HFFc6 (cell line): Measurements from ENCODE around the gene SARNP. TPM values are rescaled to one million over a fixed set of nuclear protein-coding genes. Genes with fewer than 3 reads are reported as not detected.

ENCODE experiments used
- DNase-seq: peaks from one replicate; pipeline ENCODE4 v3.0.0-alpha.2; 2018
- H3K27ac Mint-ChIP-seq: 2 replicates; pipeline ENCODE4 v1.8.0; 2020; ENCODE audit warnings: mild to moderate bottlenecking, mixed read lengths
- H3K27me3 Mint-ChIP-seq: 2 replicates; pipeline ENCODE4 v1.8.0; 2021; ENCODE audit warnings: mild to moderate bottlenecking, moderate library complexity, mixed read lengths; ENCODE audit not compliant: insufficient read depth
- H3K36me3 Mint-ChIP-seq: 2 replicates; pipeline ENCODE4 v1.8.0; 2021; ENCODE audit warnings: low read depth, mixed read lengths
- H3K4me1 Mint-ChIP-seq: 2 replicates; pipeline ENCODE4 v1.8.0; 2020; ENCODE audit warnings: low read depth, mixed read lengths
- H3K4me3 Mint-ChIP-seq: 2 replicates; pipeline ENCODE4 v1.8.0; 2020; ENCODE audit warnings: mild to moderate bottlenecking, moderate library complexity, mixed read lengths
- H3K9me3 Mint-ChIP-seq: 2 replicates; pipeline ENCODE4 v1.8.0; 2020; ENCODE audit warnings: mild to moderate bottlenecking, mixed read lengths
- CTCF ChIP-seq: fragments of 200-600 bp; sonication (generic); IDR thresholded peaks from 2 replicates; pipeline ENCODE4 v1.5.0; 2021; ENCODE audit warnings: antibody characterized with exemption, mild to moderate bottlenecking
- total RNA-seq, 6 experiments: library from RNA; stranded (reverse); fragmentation: NEBNext Ultra II Directional; extraction: Animal tissue kit (Norgen Biotek cat#: 25700); gene quantifications; 2 replicates in 1 of 6; 3 replicates in 5 of 6; pipeline ENCODE4 v1.2.3, GENCODE V29; 2021

The SARNP gene
- total RNA-seq, 6 experiments from 2014 or later, result 68.9 to 85.5 (median 78.4) TPM

- no peaks in the 10 kb centered on the region for H3K36me3 Mint-ChIP-seq
- peak overlapping the region; percentile 61 for H3K27ac Mint-ChIP-seq
- no peak for DNase-seq
- TF ChIP-seq CTCF, result no peak
- H3K4me1 Mint-ChIP-seq, result peaks cover 57% of the 10 kb centered on the region
- no peaks in the 10 kb centered on the region; the same call in 1 of the 2 replicates for H3K27me3 Mint-ChIP-seq
- H3K4me3 Mint-ChIP-seq, result peak overlapping the region; percentile 86
- no peaks in the 10 kb centered on the region for H3K9me3 Mint-ChIP-seq
These were observed 75.4 kb downstream of the SARNP start for GRCh38 chr12:55741931-55742680.

GRCh38 chr12:55739025-55739378 lies 78.5 kb downstream of the SARNP start:
- peaks cover 41% of the 10 kb centered on the region for H3K4me1 Mint-ChIP-seq
- TF ChIP-seq CTCF, result no peak; the same call in none of the 2 replicates
- peak overlapping the region; percentile 90; the same call in 1 of the 2 replicates for H3K4me3 Mint-ChIP-seq
- H3K9me3 Mint-ChIP-seq, result no peaks in the 10 kb centered on the region
- peaks cover 2% of the 10 kb centered on the region for H3K27me3 Mint-ChIP-seq
- no peak overlapping the region for H3K27ac Mint-ChIP-seq
- DNase-seq, result no peak
- H3K36me3 Mint-ChIP-seq, result no peaks in the 10 kb centered on the region

GRCh38 chr12:55738123-55739024 lies 79.2 kb downstream of the SARNP start:
- DNase-seq, result peak; percentile 74
- peak overlapping the region; percentile 90 for H3K4me3 Mint-ChIP-seq
- TF ChIP-seq CTCF, result peak; percentile 94
- H3K27me3 Mint-ChIP-seq, result peaks cover 2% of the 10 kb centered on the region; the same call in 1 of the 2 replicates
- H3K36me3 Mint-ChIP-seq, result no peaks in the 10 kb centered on the region
- peaks cover 40% of the 10 kb centered on the region for H3K4me1 Mint-ChIP-seq
- peak overlapping the region; percentile 88 for H3K27ac Mint-ChIP-seq
- no peaks in the 10 kb centered on the region for H3K9me3 Mint-ChIP-seq

DNA sequence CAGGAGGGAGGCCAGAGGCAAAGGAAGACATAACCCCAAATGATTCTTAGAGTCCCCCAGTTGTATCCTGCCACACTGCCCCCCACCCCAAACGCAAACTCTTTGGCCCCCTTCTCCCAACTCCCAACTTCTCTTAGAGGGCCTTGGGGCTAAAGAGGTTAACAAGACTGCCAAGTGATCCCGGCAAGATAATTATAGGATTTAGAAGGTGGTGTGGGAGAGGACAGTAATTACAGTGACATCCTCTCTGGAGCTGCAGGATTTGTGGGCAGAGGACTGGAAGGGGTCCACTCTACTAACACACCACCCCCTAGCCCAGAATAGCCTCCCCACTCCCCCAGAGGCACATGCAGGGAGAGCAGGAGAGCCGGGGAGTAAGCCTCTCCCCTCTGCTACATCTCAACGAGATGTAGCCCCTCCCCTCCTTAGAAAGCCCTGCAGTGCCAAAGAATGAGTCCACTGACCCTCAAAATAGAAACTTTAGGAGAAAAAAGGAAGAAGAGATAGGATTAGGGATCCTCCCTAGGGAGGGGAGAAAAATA lies 79.9 kb downstream of the SARNP start:
- Mint-ChIP-seq H3K4me3 (peak overlapping the region; percentile 90), H3K4me1 (peaks cover 37% of the 10 kb centered on the region), H3K36me3 (no peaks in the 10 kb centered on the region), H3K27me3 (peaks cover 2% of the 10 kb centered on the region; the same call in 1 of the 2 replicates), H3K9me3 (no peaks in the 10 kb centered on the region), H3K27ac (peak overlapping the region; percentile 88)
- DNase-seq, result no peak
- TF ChIP-seq CTCF, result 0 out of 2 replicates have a peak, but pooled peaks have one; percentile 44

GRCh38 chr12:55736780-55737580 lies 80.5 kb downstream of the SARNP start:
- peak; percentile 90 for TF ChIP-seq CTCF
- Mint-ChIP-seq H3K9me3 (no peaks in the 10 kb centered on the region), H3K4me1 (peaks cover 30% of the 10 kb centered on the region), H3K27ac (peak overlapping the region; percentile 88), H3K4me3 (peak overlapping the region; percentile 90), H3K27me3 (peaks cover 2% of the 10 kb centered on the region; the same call in 1 of the 2 replicates), H3K36me3 (no peaks in the 10 kb centered on the region)
- peak; percentile 72 for DNase-seq
